HG02981 (cell line): Measurements from ENCODE around the gene SLC35E3.

Experiments used
- ATAC-seq: cut with Tn5 transposase; IDR thresholded peaks from one replicate; pipeline ENCODE4 v1.9.1; 2021; ENCODE audit warnings: mild to moderate bottlenecking, moderate library complexity; ENCODE audit not compliant: unreplicated experiment

The SLC35E3 gene

GRCh38 chr12:68745904-68746571 lies at the start of gene SLC35E3:
Gene SLC35E3, plus strand, starts transcription at chr12:68746176. Its CDS starts 202 bp downstream, at chr12:68746378.
- peak; percentile 98 for ATAC-seq

- no peak for ATAC-seq
Observed at GRCh38 chr12:68699486-68699885, 46.5 kb upstream of the SLC35E3 start.

GRCh38 chr12:68727776-68728175 lies 18.2 kb upstream of the SLC35E3 start:
- ATAC-seq, result no peak

DNA sequence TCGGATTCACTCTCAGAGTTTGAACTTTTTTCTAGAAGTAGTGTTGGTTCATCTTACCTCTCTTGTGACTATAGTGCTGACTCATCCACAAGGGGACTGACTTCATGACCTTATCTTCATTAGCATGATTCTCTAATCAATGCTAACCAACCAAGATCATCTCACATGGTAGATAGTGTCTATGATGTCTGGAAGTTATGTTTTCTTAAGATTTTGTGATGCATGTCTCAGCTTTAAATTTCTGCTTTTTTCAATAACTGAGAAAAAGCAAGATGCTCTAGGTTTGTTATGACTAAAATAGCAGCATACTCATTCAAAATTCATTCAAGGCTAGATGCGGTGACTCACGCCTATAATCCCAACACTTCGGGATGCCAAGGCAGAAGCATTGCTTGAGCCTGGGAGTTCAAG lies 12.3 kb upstream of the SLC35E3 start:
- no peak for ATAC-seq

DNA sequence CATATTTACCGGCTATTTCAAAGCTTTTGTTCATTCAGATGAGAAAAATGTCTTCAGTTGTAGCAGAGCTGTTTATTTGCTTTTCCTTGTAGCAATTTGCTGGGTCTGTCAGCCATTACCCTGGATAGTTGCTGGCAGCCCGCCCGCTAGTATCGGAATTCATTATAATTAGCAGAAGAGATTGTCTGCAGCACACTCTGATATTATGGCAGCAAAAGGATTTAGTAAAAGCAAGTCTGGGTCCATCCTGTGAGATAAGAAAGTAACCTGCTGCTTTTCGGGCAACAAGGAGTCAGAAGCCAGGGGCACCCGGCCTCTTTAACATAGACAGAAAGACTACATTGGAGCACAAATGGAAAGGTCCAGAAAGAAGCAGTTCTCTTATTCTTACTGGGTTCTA lies 6.1 kb upstream of the SLC35E3 start:
- ATAC-seq, result no peak

GRCh38 chr12:68743356-68743755 lies 2.6 kb upstream of the SLC35E3 start:
- no peak for ATAC-seq

GRCh38 chr12:68745376-68745903 lies 536 bp upstream of the SLC35E3 start:
- ATAC-seq, result no peak

DNA sequence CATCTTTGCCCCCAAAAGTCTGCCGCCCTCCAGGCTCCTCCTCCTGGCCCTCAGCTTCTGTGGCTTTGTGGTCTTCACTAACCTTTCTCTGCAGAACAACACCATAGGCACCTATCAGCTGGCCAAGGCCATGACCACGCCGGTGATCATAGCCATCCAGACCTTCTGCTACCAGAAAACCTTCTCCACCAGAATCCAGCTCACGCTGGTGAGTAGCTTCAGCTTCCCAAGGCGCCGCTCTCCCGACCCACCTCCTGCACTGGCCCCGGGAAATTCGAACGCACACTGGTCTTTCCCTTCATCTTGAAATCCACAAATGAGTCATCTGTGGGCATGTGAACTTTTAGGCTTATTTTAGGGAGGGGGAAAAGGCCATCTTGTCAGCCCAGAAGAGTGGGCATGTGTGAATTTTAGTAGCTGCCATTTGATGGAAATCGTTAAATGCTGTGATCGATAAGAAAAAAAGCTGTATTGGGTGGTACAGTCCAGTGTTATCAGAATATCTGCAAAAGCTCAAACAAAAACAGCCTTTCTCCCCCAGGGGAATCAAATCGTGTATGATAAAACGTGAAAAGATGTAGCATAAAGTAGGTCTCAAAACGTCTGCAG lies 700 bp downstream of the SLC35E3 start:
- ATAC-seq, result peak; percentile 32

DNA sequence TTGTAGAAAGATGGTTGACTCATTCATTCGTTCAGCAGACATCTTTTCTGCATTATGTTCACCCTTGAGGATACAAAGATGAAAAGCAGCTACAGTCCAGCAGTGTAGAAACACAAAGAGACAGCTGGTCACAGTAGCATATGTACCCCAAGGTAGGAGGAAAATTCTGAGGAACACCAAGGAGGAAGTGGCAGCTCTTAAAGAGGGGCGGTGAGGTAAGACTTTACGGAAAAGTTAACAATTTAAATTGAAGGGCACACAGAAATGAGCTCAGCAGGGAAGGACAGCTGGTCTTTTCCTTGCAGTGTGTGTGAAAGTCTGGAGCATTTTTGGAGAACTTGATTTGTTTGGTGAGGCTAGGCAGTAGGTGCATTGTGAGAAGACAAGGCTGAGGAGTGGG lies 3.5 kb downstream of the SLC35E3 start:
- ATAC-seq, result no peak

DNA sequence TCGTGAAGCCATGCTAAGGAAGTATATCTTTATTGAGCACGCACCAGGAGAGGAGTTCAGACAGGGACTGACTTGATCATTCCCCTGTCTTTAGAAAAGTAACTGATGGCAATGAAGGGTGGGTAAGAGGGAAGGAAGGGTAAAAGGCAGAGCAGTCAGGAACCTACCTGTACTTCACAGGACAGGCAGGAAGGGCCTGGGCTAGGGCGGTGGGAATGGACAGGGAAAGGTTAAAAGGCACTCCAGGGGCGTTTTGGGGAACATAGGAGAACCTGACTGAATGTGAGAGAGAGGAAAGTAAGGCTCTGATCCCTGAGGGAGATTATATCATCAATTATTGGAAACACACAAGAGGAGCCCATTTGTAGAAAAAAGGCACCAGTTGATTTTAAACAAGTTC lies 3.9 kb downstream of the SLC35E3 start:
- ATAC-seq, result no peak

GRCh38 chr12:68750506-68750905 lies 4.5 kb downstream of the SLC35E3 start:
- ATAC-seq, result no peak

GRCh38 chr12:68755536-68756243 lies 9.7 kb downstream of the SLC35E3 start:
- ATAC-seq, result no peak

- no peak for ATAC-seq
Observed at GRCh38 chr12:68759852-68760251, 13.9 kb downstream of the SLC35E3 start.

DNA sequence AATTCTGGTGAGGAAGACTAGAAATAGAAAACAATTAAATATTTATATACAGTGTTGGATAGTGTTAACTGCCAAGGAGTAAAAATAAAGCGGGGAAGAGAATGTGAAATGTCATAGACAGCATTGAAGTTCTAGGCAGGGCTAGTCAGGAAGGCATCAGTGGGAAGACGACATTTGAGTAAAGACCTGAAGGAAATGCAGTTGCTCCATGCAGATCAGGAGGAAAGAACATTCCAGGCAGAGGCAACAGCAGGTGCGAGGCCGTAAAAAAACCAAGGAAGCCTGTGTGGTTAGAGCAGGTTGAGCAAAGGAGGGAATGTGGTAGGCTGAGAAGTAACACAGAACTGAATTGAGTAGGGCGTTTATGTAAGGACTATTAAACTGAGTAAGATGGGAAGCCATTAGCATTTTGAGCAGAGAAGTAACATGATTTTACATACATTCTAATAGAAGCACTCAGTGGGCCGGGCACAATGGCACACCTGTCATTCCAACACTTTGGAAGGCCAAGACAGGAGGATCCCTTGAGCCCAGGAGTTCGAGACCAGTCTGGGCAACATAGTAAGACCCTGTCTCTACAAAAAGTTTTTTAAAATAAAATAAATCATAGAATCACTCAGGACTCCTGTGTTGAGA lies 14.9 kb downstream of the SLC35E3 start:
- no peak for ATAC-seq

DNA sequence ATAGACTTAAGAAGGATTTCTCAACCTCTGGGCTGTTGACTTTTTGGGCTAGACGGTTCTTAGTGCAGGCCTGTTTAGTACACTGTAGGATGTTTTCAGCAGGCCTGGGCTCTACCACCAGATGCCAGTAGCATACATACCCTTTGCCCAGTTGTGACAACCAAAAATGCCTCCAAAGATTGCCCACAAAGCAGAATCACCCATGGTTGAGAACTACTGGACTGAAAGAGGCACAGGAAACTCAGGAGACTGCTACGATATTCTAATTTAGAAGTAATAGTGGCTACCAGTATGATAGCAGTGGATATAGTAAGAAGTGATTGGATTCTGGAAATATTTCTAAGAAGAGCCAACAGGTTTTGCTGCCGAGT lies 15.5 kb downstream of the SLC35E3 start:
- ATAC-seq, result no peak

- no peak for ATAC-seq
Observed at GRCh38 chr12:68761901-68762630, 16.1 kb downstream of the SLC35E3 start.

DNA sequence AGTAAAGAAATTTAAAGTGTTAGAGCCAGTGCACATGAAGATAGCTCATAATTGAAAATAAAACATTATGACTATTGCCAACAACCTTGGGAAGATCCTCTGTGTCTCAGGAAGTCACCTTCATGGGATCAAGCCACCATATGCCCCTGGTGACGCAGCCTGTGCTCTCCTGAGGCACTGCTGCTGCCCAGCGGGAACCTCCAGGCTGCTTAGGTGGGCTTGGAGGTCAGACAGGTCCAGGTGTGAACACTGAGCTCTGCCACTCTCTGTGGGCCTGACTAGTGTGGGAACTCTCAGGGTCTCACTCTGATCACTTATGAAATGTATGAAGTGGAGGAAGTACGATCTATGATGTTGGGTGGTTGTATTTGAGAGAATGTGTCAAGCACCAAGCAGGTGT lies 16.7 kb downstream of the SLC35E3 start:
- no peak for ATAC-seq

- no peak for ATAC-seq
Observed at GRCh38 chr12:68765696-68766095, 19.7 kb downstream of the SLC35E3 start.

DNA sequence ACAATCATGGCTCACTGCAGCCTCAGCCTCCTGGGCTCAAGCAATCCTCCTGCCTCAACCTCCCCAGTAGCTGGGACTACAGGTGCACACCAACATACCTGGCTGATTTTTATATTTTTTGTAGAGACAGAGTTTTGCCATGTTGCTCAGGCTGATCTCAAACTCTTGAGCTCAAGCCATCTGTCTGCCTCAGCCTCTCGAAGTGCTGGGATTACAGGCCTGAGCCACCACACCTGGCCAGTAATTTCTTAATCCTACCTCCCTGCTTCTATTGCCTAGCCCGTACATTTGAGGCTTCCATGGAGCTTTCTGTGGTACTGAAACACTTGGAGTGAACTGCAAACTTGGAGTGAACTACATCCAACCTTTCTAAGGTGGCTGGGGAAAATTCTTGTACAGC lies 20.7 kb downstream of the SLC35E3 start:
- ATAC-seq, result no peak

- no peak for ATAC-seq
Observed at GRCh38 chr12:68767191-68767590, 21.2 kb downstream of the SLC35E3 start.

DNA sequence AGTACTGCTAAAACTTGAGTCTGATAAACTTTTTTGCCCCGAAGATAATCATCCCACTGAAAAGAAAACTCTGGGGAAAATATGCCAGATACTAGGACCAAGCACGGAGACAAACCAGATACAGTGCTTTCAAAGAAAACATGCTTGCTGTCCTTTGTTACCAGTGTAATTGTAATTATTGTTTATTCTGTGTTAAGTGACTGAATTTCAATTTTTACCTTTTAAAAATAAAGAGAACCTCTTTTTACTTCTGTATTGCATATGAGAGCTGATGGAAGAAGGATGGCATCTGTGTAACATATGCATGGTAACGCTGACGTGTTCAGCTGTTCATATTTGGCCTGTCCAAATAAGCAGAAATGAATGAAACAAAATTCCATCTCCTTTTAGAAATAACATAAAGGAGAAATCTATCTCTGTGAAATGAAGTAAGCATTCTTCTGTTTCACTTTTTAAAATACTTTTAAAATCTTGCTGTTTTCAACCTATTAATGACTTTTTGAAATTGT lies 22.5 kb downstream of the SLC35E3 start:
- no peak for ATAC-seq
